Mesodermal cell (in vitro differentiated cells): Measurements from ENCODE around the gene NR6A1.
A peak's percentile ranks its signal among the peaks of the same experiment; 100 is the strongest.

Source experiments
- H3K27ac ChIP-seq: 2 replicates; pipeline ENCODE4 v1.7.0; 2013; ENCODE audit warnings: mild to moderate bottlenecking, low read depth, low read length, moderate library complexity; ENCODE audit not compliant: severe bottlenecking
- H3K36me3 ChIP-seq: 2 replicates; pipeline ENCODE4 v1.7.1; 2013; ENCODE audit warnings: mild to moderate bottlenecking, low read length, moderate library complexity; ENCODE audit not compliant: control insufficient read depth, insufficient read depth
- H3K4me1 ChIP-seq: one replicate; pipeline ENCODE4 v1.7.1; 2013; ENCODE audit warnings: mild to moderate bottlenecking, low read length; ENCODE audit not compliant: insufficient read depth, control insufficient read depth, poor library complexity, severe bottlenecking
- H3K4me3 ChIP-seq: 2 replicates; pipeline ENCODE4 v1.7.0; 2013; ENCODE audit warnings: low read length, control low read depth, mild to moderate bottlenecking; ENCODE audit not compliant: insufficient read depth, poor library complexity, severe bottlenecking; ENCODE audit errors: extremely low read depth
- H3K9me3 ChIP-seq: 2 replicates; pipeline ENCODE4 v1.7.1; 2013; ENCODE audit warnings: mild to moderate bottlenecking, low read length, moderate library complexity; ENCODE audit not compliant: control insufficient read depth
- WGBS, 2 experiments: methylation state at CpG; one replicate each; pipeline ENCODE4 v1.1.5; 2013; ENCODE audit warnings: missing lambda C conversion rate in 2 of 2; ENCODE audit not compliant: insufficient coverage in 2 of 2; 5-methylcytosine and 5-hydroxymethylcytosine counted together

Gene NR6A1

GRCh38 chr9:124611106-124611505, 160.0 kb downstream of the NR6A1 start:
- Histone ChIP-seq H3K27ac (no peak overlapping the region), H3K9me3 (no peaks in the 10 kb centered on the region), H3K4me1 (peaks cover 15% of the 10 kb centered on the region), H3K36me3 (no peaks in the 10 kb centered on the region), H3K4me3 (no peak overlapping the region)
- WGBS, 2 experiments = 89 to 96% methylated on average over 2 of the region's 2 CpGs

GRCh38 chr9:124606027-124606426, 165.1 kb downstream of the NR6A1 start:
- H3K27ac ChIP-seq = no peak overlapping the region
- no peak overlapping the region for H3K4me3 ChIP-seq
- 91 to 100% methylated on average over 1 to 2 of the region's 2 CpGs for WGBS, 2 experiments

GRCh38 chr9:124605258-124605657, 165.9 kb downstream of the NR6A1 start:
- peaks cover 6% of the 10 kb centered on the region for H3K4me1 ChIP-seq
- no peak overlapping the region for H3K27ac ChIP-seq
- no peaks in the 10 kb centered on the region for H3K36me3 ChIP-seq
- H3K4me3 ChIP-seq = no peak overlapping the region
- WGBS, 2 experiments = 75 to 94% methylated on average over 2 of the region's 4 CpGs
- H3K9me3 ChIP-seq = no peaks in the 10 kb centered on the region

More at GRCh38 chr9:124606027-124606426, 165.1 kb downstream of the NR6A1 start:
- no peaks in the 10 kb centered on the region for H3K9me3 ChIP-seq
- peaks cover 7% of the 10 kb centered on the region for H3K4me1 ChIP-seq
- no peaks in the 10 kb centered on the region for H3K36me3 ChIP-seq

GRCh38 chr9:124602632-124603031, 168.5 kb downstream of the NR6A1 start:
- no peak overlapping the region for H3K27ac ChIP-seq
- no peaks in the 10 kb centered on the region for H3K9me3 ChIP-seq
- WGBS, 2 experiments = 84% methylated on average over 2 of the region's 2 CpGs; no CpG with 5 or more reads in 1 of the 2 experiments
- no peaks in the 10 kb centered on the region for H3K36me3 ChIP-seq
- H3K4me1 ChIP-seq = peaks cover 6% of the 10 kb centered on the region
- no peak overlapping the region for H3K4me3 ChIP-seq

- WGBS, 2 experiments = 100% methylated on average over 2 of the region's 2 CpGs
Observed at GRCh38 chr9:124602204-124602603, 168.9 kb downstream of the NR6A1 start.

GRCh38 chr9:124600407-124600806, 170.7 kb downstream of the NR6A1 start:
- H3K9me3 ChIP-seq = no peaks in the 10 kb centered on the region
- peaks cover 24% of the 10 kb centered on the region for H3K4me1 ChIP-seq
- H3K27ac ChIP-seq = no peak overlapping the region
- no peaks in the 10 kb centered on the region for H3K36me3 ChIP-seq
- H3K4me3 ChIP-seq = no peak overlapping the region

More at GRCh38 chr9:124602204-124602603, 168.9 kb downstream of the NR6A1 start:
- Histone ChIP-seq H3K4me1 (peaks cover 6% of the 10 kb centered on the region), H3K36me3 (no peaks in the 10 kb centered on the region), H3K9me3 (no peaks in the 10 kb centered on the region), H3K27ac (no peak overlapping the region), H3K4me3 (no peak overlapping the region)

- Histone ChIP-seq H3K4me3 (no peak overlapping the region), H3K9me3 (no peaks in the 10 kb centered on the region), H3K27ac (no peak overlapping the region), H3K36me3 (no peaks in the 10 kb centered on the region), H3K4me1 (peaks cover 34% of the 10 kb centered on the region)
- 96 to 98% methylated on average over 35 to 36 of the region's 39 CpGs for WGBS, 2 experiments
Observed at GRCh38 chr9:124599121-124599795, 171.9 kb downstream of the NR6A1 start.

GRCh38 chr9:124598048-124598447, 173.1 kb downstream of the NR6A1 start:
- Histone ChIP-seq H3K4me1 (peaks cover 37% of the 10 kb centered on the region), H3K9me3 (no peaks in the 10 kb centered on the region), H3K36me3 (no peaks in the 10 kb centered on the region), H3K4me3 (no peak overlapping the region), H3K27ac (no peak overlapping the region)
- 93% methylated on average over 2 of the region's 5 CpGs; no CpG with 5 or more reads in 1 of the 2 experiments for WGBS, 2 experiments

GRCh38 chr9:124596172-124596839, 174.8 kb downstream of the NR6A1 start:
- 94 to 100% methylated on average over 2 of the region's 6 CpGs for WGBS, 2 experiments
- Histone ChIP-seq H3K4me3 (no peak overlapping the region), H3K9me3 (no peaks in the 10 kb centered on the region), H3K36me3 (no peaks in the 10 kb centered on the region), H3K27ac (peak overlapping the region; percentile 64), H3K4me1 (peaks cover 39% of the 10 kb centered on the region)

- Histone ChIP-seq H3K36me3 (no peaks in the 10 kb centered on the region), H3K4me3 (peak overlapping the region; percentile 18), H3K4me1 (peaks cover 44% of the 10 kb centered on the region), H3K27ac (peak overlapping the region; percentile 64), H3K9me3 (no peaks in the 10 kb centered on the region)
- WGBS, 2 experiments = 60 to 61% methylated on average over 3 to 6 of the region's 7 CpGs
Observed at GRCh38 chr9:124595743-124596142, 175.4 kb downstream of the NR6A1 start.

GRCh38 chr9:124594673-124595072, 176.4 kb downstream of the NR6A1 start:
- Histone ChIP-seq H3K27ac (peak overlapping the region; percentile 91), H3K9me3 (no peaks in the 10 kb centered on the region), H3K4me3 (peak overlapping the region; percentile 18), H3K4me1 (peaks cover 51% of the 10 kb centered on the region), H3K36me3 (no peaks in the 10 kb centered on the region)
- 20 to 32% methylated on average over 2 to 3 of the region's 3 CpGs for WGBS, 2 experiments
